ENCODE measurements around the gene ASPG.

ASPG gene

DNA sequence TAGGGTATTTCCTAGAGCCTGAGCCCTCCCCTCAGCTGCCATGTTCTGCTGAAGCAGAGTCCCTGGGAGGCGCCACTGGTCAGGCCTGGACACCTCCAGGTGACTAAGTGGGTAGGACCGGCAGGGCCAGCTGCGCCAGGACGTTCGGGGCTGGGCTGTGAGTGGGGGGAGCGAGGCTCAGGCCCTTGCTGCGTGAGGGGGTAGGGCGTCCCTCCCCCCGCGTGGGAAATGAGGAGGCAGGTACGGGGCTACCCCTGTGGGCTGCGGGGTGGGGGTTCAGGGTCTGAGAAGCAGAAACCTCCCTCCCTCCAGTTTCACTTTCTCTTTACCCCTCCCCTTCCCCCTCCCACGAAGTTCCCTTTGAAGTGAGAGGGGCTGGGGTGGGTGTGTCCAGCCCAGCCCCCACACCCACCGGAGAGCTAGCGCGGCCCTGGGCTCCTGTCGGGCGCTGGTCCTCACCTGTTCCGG lies 30.8 kb downstream of the ASPG start:
- no peak for DNase-seq (ENCODE audit: low read depth in 2 of 3, low spot score in 1 of 3)

DNA sequence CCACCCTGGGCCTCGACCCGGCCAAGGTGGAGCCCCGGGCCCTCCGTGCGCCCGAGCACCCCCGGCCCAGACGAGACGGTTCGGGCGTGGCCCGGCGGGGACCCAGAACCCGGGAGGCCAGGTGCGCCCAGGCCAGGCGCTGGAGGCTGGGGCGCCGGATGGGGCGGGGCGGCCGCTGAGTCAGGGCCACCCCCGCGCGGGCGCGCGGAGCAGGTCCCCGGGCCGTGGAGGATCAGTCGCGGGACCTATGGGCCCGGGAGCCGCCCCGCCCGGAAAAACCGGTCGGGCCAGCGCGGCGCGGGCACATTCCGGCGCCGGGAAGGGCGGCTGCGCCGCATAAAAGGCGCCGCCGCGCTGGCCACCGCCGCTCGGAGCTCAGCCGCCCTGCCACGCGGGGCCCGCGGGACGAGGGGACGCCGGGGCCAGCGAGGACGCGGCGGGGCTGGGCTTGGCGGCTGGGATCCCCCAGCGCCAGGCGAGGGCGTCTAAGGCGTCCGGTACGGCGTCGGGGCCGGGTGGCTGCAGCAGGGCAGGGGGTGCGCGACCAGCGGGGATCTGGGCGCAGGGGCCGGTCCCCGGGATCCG lies 31.3 kb downstream of the ASPG start:
- DNase-seq (ENCODE audit: low read depth in 2 of 3, low spot score in 1 of 3), result no peak

DNA sequence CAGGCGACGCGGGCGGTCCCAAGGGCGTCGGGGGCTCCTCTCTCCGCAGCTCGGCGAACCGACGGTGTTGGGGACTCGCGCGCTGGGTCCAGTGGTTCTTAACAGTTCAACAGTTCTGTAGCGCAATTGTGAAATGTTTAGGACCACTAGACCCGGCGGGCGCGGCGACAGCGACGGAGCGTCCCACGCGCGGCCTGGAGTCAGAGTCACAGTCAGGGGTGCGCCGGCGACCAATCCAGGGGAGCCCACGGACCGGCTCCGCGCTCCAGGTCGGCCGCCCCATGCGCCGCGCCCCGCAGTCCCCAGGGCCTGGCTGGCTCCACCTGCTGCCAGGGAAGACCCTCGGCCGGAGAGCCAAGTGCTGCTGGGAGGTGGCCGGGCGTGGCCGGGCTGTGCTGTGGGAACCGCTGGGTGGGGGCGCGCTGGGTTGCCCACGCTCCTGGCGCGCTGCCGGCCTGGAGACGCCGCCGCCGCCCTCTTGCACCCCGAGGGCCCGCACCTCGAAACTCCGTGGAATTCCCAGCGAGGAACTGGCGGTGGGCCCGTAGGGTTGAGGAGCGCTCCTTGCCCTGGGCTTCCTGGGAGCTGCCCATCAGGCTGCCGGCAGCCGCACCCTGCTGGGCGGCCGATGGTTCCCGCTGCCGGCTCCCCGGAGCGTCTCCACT lies 32.0 kb downstream of the ASPG start:
- DNase-seq (ENCODE audit: low read depth in 2 of 3, low spot score in 1 of 3), result no peak

DNA sequence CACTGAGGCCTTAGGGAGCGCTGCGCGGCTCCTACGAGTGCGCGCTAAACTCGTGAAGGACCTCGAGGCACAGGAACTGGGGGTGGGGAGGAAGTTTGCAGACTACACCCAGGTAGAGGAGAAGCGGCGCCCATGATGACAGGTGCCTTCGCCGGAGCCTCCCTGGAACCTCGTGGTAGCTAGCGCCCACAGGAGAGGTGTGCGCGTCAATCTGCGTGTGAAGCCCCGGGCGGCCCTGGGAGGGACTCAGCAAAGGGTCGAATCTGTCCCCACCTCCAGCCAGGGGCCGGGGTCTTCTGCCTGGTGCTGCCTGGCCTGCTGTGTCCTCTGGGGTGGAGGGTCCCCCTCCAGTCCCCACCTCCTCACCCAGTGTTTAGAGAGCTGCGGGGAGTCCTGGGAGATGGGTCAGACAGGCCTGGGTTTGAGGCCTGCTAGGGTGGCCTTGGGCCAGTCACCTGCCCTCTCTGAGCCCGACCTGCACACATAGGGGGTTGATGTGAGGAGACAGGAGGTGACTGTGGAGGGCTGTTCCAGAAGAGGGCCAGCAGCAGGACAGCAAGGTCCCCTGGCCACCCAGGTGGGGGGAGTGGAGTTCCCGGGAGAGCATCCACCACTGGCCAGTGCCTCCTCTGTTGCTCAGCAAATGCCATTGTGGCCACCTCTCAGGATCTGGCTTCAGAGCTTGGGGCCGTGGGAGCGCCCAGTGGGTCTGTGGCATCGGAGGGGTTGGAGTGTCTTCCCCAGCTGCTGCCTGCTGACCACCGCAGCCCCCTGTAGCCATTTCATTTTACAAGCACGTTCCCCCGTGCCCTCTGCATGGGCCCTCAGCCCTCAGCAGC lies 32.7 kb downstream of the ASPG start:
- DNase-seq (ENCODE audit: low read depth in 2 of 3, low spot score in 1 of 3), result no peak

DNA sequence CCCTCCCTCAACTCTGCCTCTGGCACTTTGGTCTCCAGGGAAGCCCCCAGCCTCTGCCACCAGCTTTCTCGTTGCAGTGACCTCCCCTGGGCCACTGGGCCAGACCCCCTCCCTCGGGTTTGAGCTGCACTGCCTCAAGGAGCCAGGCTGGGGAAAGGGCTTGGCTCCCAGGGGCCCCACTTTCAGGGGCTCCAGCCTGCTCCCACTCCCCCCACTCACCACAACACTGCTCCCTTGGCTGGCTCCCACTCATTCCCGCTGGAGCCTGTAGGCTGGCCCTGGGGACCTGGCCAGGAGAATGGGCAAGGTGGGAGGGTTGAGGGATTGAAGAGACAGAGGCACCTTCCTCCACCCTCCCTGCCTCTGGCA lies 33.6 kb downstream of the ASPG start:
- DNase-seq (ENCODE audit: low read depth in 2 of 3, low spot score in 1 of 3), result no peak

DNA sequence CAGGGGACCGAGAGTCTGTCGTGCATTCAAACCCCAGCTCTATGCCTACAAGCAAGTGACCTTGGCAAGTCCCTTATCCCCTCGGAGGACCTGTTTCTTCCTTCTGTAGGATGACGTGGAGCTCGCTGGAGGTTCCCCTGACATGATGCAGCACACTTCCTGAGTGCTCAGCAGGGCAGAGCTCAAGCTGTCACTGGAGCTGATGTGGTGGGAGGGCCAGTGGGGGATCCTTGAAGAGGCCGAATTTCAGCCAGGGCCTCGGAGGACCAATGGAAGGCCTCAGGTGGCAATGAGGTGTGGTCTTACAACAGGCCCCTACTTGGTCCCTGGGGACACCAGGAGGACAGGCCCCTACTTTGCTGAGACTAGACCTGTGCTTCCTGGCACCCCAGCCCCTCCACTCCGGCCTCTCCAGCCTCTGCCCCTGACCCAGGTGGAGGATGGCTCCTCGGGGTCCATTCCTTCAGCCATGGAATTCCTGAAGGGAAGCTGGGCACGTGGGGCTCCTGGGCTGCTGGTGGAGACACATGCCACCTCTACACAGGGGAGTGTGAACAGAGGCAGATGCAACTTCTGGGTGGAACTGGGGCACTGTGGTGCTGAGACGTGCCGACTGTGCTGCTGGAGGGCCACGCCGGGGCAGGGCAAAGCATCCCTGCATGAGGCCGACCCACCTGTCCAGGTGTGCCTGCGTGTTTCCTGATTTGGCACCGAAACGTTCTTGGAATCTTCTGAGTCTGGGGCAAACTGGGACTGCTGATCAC lies 34.2 kb downstream of the ASPG start:
- no peak for DNase-seq (ENCODE audit: low read depth in 2 of 3, low spot score in 1 of 3)

DNA sequence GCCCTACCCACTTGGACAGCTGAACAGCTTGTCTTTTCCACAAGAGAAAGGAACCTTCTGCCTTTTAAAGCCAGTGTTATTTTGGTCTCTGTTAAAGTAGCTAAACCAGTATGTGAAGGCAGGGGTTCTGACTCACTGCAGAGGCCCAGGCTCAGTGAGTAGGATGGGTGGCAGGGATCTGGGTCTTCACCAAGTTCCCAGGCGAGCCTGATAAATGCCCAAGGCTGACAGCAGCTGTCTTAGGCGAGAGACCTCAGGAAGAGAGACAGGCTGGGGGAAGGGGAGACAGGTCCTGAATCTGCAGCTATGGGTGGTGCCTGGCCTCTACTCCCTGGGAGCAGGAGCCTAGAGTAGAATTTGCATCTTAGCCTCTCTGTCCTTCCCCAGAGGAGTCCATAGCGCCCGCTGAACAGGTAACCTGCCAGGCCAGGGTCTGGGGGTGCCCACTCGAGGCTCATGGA lies 34.8 kb downstream of the ASPG start:
- DNase-seq (ENCODE audit: low read depth in 2 of 3, low spot score in 1 of 3), result no peak

DNA sequence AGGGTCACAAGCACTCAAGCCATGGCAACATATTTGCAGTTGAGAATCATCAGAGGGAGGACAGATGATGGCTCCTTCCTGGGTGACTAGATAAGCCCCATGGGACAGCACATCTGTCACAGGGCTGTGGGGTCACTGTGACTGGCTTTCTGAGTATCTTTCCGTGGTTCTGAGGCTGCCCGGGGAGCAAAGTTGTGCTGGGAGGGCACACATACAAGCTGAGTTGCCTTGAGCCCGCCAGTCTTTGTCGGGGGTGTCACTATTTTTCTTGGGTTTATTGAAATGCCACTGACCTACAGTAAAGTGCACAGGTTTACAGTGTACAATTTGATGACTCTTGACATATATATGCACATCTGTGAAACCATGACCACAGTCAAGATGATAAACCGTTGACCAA lies 35.6 kb downstream of the ASPG start:
- no peak for DNase-seq (ENCODE audit: low read depth in 2 of 3, low spot score in 1 of 3)

DNA sequence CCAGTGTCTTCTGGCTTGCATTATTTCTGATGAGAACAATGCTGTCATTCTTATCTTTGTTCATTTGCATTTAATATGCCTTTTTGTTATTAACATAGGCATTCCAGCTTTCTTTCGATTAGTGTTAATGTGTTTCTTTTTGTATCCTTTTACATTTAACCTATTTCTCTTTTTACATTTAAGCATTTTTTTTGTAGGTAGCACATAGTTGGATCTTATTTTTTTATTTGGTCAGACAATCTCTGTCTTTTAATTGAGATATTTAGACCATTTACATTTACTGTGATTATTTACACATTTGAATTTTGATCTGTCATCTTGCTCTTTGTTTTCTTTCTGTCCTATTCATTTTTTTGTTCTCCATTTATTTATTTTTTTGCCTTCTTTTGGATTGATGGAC lies 38.4 kb downstream of the ASPG start:
- DNase-seq (ENCODE audit: low read depth in 2 of 3, low spot score in 1 of 3), result no peak

DNA sequence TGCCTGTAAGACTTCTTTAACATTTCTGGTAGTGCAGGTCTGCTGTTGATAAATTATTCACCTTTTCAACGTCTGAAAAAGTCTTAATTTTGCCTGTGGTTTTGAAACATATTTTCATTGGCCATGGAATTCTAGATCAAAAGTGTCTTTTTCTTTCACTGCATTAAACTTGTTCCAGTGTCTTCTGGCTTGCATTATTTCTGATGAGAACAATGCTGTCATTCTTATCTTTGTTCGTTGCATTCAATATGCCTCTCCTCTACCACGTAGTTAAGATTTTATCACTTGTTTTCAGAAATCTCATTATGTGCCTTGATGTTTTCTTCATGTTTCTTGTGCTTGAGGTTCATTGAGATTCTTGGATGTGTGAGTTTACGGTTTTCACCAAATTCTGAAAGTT lies 39.5 kb downstream of the ASPG start:
- no peak for DNase-seq (ENCODE audit: low read depth in 2 of 3, low spot score in 1 of 3)

DNA sequence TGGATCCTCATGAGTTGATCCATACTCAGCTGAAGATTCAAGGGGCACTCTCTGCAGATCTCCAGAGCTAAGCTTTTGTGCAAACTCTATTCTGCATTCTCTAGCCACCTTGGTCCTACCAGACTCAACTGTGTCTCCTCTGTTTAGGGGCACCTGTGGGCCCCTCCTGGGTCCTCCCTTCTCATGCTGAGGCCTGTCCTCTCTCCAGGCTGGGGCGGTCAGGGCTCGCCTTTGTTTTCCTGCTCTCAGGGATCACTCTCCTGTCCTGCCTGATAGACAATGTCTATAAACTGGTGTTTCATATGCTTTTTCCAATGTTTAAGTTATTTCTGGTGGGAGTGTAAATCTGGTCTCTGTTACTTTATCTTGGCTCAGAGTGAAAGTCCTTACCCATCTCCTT lies 41.3 kb downstream of the ASPG start:
- no peak for DNase-seq (ENCODE audit: low read depth in 2 of 3, low spot score in 1 of 3)

DNA sequence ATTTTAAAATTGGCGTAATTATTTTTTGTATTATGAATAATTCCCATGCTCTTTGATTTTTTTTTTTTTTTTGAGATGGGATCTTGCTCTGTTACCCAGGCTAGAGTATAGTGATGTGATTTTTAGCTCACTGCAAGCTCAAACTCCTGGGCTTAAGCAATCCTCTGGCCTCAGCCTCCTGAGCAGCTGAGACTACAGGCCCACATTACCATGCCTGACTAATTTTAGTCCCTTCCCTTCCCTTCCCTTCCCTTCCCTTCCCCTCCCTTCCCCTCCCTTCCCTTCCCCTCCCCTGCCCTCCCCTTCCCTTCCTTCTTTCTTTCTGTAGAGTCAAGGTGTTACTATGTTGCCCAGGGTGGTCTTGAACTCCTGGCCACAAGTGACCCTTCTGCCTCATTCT lies 43.5 kb downstream of the ASPG start:
- DNase-seq (ENCODE audit: low read depth in 2 of 3, low spot score in 1 of 3), result no peak

DNA sequence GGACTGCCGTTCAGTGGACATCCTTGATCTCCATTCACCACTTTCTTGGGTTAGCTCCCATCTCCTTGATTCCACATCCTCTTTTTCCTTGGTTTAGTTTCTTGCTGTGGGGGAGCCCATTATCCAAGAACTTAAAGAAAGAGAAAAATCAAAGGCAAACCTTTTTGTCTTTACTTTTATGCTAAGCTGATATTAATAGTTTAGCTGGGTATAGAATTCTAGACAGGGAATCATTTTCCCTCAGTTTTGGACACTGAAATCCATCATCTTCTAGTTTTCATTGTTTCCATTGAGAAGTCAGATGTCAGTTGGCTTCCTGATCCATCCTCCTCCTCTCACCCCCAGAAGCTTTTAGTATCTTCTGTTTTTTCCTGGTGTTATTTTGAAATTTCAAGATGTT lies 44.1 kb downstream of the ASPG start:
- no peak for DNase-seq (ENCODE audit: low read depth in 2 of 3, low spot score in 1 of 3)

DNA sequence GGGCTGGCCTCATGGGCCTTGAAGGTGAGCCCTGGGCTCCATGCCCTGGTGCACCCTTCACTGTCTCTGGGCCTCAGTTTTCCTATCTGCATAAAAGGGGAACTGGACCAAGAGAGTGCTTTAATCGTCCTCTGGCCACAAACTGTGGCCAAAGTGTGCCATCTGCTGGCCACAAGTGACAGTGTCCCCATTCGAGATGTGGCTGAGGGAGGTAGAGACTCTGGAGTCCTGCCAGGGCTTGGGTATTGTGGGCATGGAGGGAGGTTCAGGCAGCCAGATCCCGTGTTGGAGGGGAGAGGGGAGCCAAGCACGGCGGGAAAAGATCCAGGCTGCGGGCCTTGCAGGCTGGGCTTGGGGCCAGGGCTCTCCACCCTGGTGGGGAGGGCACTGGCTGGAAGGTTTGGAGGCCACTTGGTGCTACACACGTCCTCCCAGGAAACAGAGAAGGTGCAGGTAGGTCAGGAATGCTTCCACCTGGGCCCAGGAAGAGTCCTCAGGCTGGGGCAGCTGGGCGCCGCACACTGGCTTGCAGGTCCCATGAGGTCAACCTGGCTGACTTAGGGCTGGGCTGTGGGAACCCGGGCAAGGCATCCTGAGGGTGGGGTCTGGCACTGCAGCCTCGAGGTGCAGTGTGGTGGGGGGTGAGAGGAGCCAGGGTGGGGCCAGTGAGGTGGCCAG lies 45.6 kb downstream of the ASPG start:
- no peak for DNase-seq (ENCODE audit: low read depth in 2 of 3, low spot score in 1 of 3)

DNA sequence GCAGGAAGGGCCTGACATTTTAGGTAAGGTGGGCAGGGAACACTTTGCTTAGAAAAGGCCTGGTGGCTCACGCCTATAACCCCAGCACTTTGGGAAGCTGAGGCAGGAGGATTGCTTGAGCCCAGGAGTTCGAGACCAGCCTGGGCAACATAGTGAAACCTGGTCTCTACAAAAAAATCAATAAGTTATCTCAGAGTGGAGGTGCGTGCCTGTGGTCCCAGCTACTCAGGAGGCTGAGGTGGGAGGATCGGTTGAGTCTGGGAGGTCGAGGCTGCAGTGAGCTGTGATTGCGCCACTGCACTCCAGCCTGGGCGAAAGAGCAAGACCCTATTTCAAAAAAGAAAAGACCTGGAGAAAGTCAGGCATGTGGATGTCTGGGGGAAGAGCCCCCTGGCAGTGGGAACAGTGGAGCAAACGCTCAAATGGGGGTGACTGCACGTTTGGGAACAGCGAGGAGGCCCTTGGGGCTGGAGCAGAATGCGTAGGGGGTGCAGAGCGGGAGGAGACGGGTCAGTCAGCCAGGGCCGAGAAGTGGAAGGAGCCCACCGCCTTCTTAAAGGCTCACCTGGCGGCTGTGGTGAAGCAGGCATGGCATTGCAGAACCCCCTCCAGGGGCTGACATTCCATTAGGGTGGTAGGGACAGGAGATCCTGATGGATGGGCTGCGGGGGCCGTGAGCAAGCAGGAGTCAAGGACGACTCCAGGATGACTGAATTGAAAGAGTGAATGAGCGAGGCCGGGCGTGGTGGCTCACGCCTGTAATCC lies 46.6 kb downstream of the ASPG start:
- DNase-seq (ENCODE audit: low read depth in 2 of 3, low spot score in 1 of 3), result no peak

DNA sequence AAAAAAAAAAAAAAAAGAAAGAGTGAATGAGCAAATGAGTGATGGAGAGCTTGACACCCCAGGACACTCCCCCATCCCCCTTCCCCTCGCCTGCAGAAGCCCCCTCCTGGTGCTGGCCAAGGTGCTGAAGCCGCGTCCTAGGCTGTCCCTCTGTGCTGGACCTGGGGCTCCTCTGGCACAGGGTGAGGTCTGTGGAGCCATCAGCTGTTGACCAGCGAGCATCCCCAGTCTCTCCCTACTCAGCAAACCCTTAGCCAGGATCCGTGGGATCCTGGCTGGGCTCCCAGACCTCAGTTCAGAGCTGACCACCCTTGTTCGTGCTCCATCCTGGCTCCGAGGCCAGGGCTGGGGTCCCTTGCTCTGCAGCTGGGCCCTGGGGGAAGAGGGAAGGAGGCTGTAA lies 47.5 kb downstream of the ASPG start:
- DNase-seq (ENCODE audit: low read depth in 2 of 3, low spot score in 1 of 3), result no peak

DNA sequence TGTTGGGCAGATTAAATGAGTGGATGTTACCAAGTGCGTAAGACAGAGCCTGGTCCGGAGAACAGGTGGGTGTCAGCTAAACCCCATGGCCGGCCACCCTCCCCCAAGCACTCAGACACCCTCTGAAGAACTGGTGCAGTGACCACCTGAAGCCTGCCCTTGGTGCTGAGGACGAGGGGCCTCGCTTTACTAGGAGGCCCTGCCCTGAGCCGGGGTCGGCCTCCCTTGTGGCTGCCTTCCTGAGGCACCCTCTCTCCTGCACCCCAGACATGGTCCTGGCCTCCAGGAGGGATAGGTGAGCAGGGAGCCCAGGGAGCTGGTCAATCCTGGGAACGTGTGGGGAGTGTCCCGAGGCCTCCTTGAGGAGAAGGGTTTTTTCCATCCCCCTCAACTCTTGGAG lies 48.0 kb downstream of the ASPG start:
- DNase-seq (ENCODE audit: low read depth in 2 of 3, low spot score in 1 of 3), result no peak

DNA sequence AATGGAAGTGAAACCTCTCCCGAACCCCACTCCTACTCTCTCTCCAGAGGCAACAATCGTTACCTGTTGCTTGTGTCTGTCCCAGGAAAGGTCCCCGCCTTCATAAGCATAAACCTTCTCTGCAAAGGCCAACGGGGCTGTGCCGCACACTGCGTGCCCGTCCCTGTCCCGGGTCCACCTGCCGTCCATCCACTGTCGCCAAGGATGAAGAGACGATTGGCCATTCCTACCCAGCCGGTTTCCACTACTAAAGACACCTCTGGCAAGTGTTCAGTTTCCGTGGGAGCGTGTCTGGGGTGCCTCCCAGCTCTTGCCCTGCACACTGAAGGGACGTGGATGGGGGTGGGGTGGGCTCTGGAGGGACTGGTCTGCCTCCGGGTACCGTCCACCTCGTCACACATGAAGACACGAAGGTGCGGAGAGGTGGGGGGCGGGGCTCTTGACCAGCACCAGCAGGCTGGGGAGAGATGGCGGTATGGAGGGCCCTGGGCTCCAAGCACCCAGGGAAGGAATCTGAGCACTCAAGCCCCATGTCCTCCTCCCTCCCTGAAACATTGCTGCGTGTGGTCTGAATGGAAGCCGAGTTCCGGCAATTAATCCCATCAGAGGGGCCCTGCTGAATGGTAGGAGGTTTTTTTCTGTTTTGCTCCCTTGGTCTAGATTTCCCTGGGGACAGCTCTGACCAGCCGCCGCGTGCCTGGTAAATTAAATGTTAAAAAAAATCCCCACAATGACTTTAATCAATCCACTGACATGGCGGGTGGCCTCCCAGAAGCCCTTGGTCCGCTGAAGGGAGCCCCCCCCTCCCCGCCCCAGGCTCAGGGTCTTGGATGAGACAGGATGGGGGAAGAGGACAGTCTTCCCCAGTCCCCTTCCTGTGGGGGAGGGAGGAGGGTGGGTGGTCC lies 48.8 kb downstream of the ASPG start:
- DNase-seq (ENCODE audit: low read depth in 2 of 3, low spot score in 1 of 3), result no peak
